ENCODE measurements around the gene ABLIM1. TPM values are rescaled to one million over a fixed set of nuclear protein-coding genes. Genes with fewer than 3 reads are reported as not detected.

The ABLIM1 gene
- total RNA-seq, 4 donors from 2014 or later = 156 to 278 (median 213) TPM

DNA sequence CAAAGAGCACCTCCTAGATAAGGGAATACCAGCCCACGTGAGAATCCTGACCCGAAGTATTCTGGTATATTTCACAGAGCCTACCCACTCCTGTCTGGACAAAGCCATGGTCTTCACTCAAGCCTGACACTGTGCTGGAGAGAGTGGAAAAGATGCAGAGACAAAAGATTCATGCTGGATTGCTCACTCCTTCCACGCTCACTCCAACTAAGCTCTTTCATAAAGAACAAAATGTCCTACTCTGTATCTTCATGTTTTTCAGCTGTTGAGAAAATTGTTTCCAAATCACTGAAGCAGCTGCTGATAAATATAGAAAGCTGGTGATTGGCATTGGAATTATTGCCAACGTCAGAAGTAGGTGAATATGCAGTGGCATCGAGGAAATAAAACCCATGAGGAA is 106.0 kb downstream of the ABLIM1 start:
- Histone ChIP-seq H3K27ac (peak overlapping the region; percentile 67), H3K36me3 (no peaks in the 10 kb centered on the region), H3K4me3 (no peak overlapping the region), H3K4me1 (peaks cover 33% of the 10 kb centered on the region), H3K9me3 (no peaks in the 10 kb centered on the region), H3K27me3 (no peaks in the 10 kb centered on the region)
- WGBS = 71% methylated on average over 5 of the region's 5 CpGs
- no peak for DNase-seq (ENCODE audit: low spot score in 2 of 2)
- TF ChIP-seq EP300 (IDR thresholded peaks at IDR 0.05) (no peak), POLR2A (IDR thresholded peaks at IDR 0.05) (no peak), POLR2AphosphoS5 (IDR thresholded peaks at IDR 0.05) (peak in 1 of 3 donors; percentile 5)
- TF ChIP-seq, protein P1, sequence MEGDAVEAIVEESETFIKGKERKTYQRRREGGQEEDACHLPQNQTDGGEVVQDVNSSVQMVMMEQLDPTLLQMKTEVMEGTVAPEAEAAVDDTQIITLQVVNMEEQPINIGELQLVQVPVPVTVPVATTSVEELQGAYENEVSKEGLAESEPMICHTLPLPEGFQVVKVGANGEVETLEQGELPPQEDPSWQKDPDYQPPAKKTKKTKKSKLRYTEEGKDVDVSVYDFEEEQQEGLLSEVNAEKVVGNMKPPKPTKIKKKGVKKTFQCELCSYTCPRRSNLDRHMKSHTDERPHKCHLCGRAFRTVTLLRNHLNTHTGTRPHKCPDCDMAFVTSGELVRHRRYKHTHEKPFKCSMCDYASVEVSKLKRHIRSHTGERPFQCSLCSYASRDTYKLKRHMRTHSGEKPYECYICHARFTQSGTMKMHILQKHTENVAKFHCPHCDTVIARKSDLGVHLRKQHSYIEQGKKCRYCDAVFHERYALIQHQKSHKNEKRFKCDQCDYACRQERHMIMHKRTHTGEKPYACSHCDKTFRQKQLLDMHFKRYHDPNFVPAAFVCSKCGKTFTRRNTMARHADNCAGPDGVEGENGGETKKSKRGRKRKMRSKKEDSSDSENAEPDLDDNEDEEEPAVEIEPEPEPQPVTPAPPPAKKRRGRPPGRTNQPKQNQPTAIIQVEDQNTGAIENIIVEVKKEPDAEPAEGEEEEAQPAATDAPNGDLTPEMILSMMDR (IDR thresholded peaks at IDR 0.05) = no peak

DNA sequence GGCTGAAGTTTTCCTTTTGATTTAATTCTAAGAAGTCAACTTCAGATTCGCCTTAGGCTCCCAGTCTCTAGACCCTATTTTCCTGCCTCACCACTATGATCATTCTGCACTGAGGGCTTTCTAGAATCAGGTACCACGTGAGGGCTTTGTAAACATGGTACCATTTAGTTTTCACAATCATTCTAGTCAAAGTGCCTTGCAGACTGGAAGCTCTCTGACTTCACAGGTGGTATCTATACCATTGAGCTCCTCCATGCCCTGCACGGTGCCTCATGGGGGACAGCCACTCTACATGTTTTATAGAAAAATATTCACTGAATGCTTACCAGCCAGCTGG is 106.5 kb downstream of the ABLIM1 start:
- Histone ChIP-seq H3K36me3 (no peaks in the 10 kb centered on the region), H3K27me3 (no peaks in the 10 kb centered on the region), H3K9me3 (no peaks in the 10 kb centered on the region), H3K4me1 (peaks cover 33% of the 10 kb centered on the region), H3K27ac (peak overlapping the region; percentile 67), H3K4me3 (no peak overlapping the region)
- TF ChIP-seq EP300 (IDR thresholded peaks at IDR 0.05) = no peak
- TF ChIP-seq POLR2A (IDR thresholded peaks at IDR 0.05) = no peak
- no peak for DNase-seq (ENCODE audit: low spot score in 2 of 2)
- 65% methylated on average over 3 of the region's 3 CpGs for WGBS

DNA sequence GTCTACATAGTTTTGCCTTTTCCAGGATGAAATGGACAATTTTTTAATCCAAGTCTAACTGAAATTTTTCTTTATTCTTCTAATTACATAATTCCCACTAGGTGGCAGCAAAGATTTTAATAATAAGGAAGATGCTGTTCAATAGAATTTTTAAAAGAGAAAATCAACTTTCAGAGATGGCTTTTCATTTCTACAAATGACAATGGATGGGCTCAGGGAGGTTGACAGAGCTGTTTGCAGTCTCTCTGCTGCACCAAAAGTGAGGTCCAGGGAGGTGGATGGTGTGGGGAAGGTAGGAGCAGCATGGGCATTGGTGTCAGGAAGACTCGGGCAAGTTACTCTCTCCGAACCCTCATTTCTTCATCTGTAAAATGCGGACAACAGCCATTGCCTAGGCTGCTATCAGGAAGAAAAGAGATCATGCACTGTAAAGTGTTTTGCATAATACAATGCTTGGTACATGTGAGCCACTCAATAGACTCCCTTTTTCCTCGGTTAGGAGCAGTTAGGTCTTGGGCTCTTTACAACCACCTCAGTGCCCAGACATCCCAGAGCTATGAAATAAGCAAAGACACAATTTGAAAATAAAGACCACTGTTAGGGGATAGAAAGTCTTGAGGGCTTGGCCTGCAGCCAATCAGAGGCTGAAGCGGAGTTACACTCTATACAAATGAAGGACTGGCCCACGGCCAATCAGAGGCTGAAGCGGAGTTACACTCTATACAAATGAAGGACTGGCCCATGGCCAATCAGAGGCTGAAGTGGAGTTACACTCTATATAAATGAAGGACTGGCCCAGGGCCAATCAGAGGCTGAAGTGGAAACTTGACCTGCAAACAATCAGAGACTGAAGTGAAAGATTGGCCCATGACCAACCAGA is 107.1 kb downstream of the ABLIM1 start:
- DNase-seq (ENCODE audit: low spot score in 2 of 2) = no peak
- Histone ChIP-seq H3K9me3 (no peaks in the 10 kb centered on the region), H3K4me3 (no peak overlapping the region), H3K36me3 (no peaks in the 10 kb centered on the region), H3K27ac (peak overlapping the region; percentile 67), H3K4me1 (peaks cover 33% of the 10 kb centered on the region), H3K27me3 (no peaks in the 10 kb centered on the region)
- TF ChIP-seq POLR2A (IDR thresholded peaks at IDR 0.05) = no peak
- TF ChIP-seq, protein P1 (IDR thresholded peaks at IDR 0.05) = peak in 1 of 2 donors; percentile 45
- 58% methylated on average over 7 of the region's 7 CpGs for WGBS

DNA sequence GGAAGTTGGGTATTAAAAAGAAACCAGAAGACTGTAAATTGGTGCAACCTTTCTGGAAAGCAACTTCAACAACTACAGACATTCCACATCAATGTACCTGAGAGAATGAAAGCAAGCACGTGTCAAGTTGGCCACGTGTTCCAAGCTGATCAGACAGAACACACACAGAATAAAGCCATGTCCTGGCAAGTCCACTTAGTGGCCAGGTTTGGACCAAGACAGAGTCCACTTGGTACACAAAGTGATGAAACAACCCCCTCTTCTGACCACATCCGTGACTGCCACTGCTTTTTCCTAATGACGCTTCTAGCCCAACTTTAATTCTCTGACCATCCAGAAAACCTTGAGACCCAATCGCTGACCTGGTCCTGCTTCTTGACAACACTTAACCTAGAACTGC is 109.4 kb downstream of the ABLIM1 start:
- TF ChIP-seq, protein P1 (IDR thresholded peaks at IDR 0.05) = peak; percentile 15 to 16
- TF ChIP-seq POLR2AphosphoS5 (IDR thresholded peaks at IDR 0.05) (no peak), EP300 (IDR thresholded peaks at IDR 0.05) (no peak), POLR2A (IDR thresholded peaks at IDR 0.05) (no peak)
- H3K9me3 ChIP-seq = no peaks in the 10 kb centered on the region
- H3K4me1 ChIP-seq = peaks cover 39% of the 10 kb centered on the region
- no peaks in the 10 kb centered on the region for H3K36me3 ChIP-seq
- H3K4me3 ChIP-seq = no peak overlapping the region
- no peak for DNase-seq (ENCODE audit: low spot score in 2 of 2)
- no peaks in the 10 kb centered on the region for H3K27me3 ChIP-seq
- 52% methylated on average over 5 of the region's 5 CpGs for WGBS
- H3K27ac ChIP-seq = no peak overlapping the region

DNA sequence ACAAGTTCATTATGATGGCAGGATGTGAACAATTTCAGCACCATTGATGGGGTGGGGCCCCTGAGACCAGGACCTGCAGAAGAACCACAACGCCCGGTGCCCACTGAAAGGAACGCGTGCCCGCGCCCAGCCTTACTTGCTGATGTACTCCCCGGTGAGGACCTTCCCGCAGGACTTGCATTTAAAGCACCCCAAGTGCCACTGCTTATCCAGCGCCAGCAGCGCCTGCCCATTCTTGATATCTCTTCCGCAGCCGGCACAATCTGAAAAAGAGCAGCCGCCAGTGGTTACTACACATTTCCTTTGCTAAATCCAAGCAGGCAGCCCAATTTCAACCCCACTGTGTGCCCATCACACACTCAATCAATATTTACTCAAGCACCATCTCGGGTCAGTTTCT is 110.6 kb downstream of the ABLIM1 start:
- H3K36me3 ChIP-seq = no peaks in the 10 kb centered on the region
- no peaks in the 10 kb centered on the region for H3K27me3 ChIP-seq
- no peak overlapping the region for H3K4me3 ChIP-seq
- peaks cover 41% of the 10 kb centered on the region for H3K4me1 ChIP-seq
- DNase-seq (ENCODE audit: low spot score in 2 of 2) = no peak
- TF ChIP-seq POLR2A (IDR thresholded peaks at IDR 0.05) (no peak), EP300 (IDR thresholded peaks at IDR 0.05) (no peak), POLR2AphosphoS5 (IDR thresholded peaks at IDR 0.05) (no peak)
- TF ChIP-seq, protein P1 (IDR thresholded peaks at IDR 0.05) = no peak
- WGBS = 91% methylated on average over 14 of the region's 14 CpGs
- no peak overlapping the region for H3K27ac ChIP-seq
- no peaks in the 10 kb centered on the region for H3K9me3 ChIP-seq

Measured in suprapubic skin (tissue), 4 donors.